Measurements from ENCODE around the gene ACTG1. TPM values are rescaled to one million over a fixed set of nuclear protein-coding genes. Genes with fewer than 3 reads are reported as not detected.
"Not testable (repeated sequence)": the region's sequence is repeated elsewhere in the genome, so short reads cannot be mapped to it uniquely, and the experiment has no call there.

Gene ACTG1
- total RNA-seq, 4 donors from 2014 or later, result 829 to 1,848 (median 1,550) TPM

GRCh38 chr17:81535007-81535328 lies 22.4 kb upstream of the ACTG1 start:
- no peaks in the 10 kb centered on the region for H3K9me3 ChIP-seq
- TF ChIP-seq CTCF (IDR thresholded peaks at IDR 0.05), result no peak
- no peak for TF ChIP-seq POLR2AphosphoS5 (IDR thresholded peaks at IDR 0.05)
- no peak for TF ChIP-seq POLR2A (IDR thresholded peaks at IDR 0.05)
- H3K27ac ChIP-seq, result no peak overlapping the region
- ATAC-seq, result no peak
- peaks cover 55% of the 10 kb centered on the region for H3K27me3 ChIP-seq
- WGBS, 2 donors (ENCODE audit: low coverage in 1 of 2), result 56 to 100% methylated on average over 2 to 3 of the region's 5 CpGs
- peaks cover 0 to 18% (median 8%) of the 10 kb centered on the region in 3 donors for H3K4me1 ChIP-seq
- H3K4me3 ChIP-seq, result no peak overlapping the region
- peaks cover 0 to 23% of the 10 kb centered on the region in 2 donors for H3K36me3 ChIP-seq

DNA sequence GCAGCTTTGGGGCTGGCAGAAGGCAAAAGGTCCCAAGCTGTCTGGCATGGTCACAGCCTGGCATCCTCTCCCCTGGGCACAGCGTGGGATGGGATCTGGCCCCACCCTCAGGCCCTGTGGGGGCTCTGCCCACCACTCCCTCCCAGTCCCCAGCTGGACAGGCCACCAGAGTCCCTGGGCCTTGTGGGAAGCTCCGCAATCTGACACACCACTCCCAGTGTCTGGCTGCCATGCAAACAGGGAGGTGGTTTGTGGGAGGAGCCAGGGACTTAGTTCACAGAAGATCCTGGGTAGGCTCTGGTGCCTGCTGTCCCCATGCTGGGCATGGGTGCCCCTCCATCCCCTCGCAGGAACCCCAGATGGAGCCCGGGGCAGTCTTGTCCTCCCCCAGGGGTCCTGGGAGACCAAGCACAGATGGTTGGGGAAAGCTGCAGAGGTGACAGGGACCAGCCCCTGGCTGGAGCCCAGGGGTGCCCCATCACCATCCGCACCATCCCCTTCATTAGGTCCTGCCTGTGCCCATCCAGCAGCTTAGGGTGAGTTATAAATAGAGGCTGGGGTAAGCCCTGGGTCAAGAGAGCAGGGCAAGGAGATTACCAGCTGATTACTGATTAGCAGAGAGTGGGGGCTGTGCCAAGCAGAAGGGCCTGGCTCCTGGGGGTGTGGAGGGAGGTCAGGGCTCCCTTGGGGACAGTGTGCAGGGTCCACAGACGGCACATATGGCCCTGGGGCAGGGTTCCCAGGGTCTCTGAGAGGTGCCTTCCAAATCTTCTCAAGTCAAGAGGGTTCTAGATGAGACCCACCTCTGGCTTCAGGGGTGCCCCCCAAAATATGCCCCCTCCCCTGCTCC lies 21.8 kb upstream of the ACTG1 start:
- peaks cover 0 to 17% of the 10 kb centered on the region in 2 donors for H3K36me3 ChIP-seq
- WGBS, 2 donors (ENCODE audit: low coverage in 1 of 2), result 87% methylated on average over 3 of the region's 6 CpGs; no CpG with 5 or more reads in 1 of the 2 donors
- H3K27ac ChIP-seq, result no peak overlapping the region
- no peak overlapping the region for H3K4me3 ChIP-seq
- TF ChIP-seq CTCF (IDR thresholded peaks at IDR 0.05) (no peak), EP300 (IDR thresholded peaks at IDR 0.05) (no peak), POLR2AphosphoS5 (IDR thresholded peaks at IDR 0.05) (no peak), POLR2A (IDR thresholded peaks at IDR 0.05) (no peak)
- no peak for ATAC-seq
- H3K9me3 ChIP-seq, result no peaks in the 10 kb centered on the region
- peaks cover 57% of the 10 kb centered on the region for H3K27me3 ChIP-seq
- H3K4me1 ChIP-seq, result peaks cover 0 to 18% (median 8%) of the 10 kb centered on the region in 3 donors

DNA sequence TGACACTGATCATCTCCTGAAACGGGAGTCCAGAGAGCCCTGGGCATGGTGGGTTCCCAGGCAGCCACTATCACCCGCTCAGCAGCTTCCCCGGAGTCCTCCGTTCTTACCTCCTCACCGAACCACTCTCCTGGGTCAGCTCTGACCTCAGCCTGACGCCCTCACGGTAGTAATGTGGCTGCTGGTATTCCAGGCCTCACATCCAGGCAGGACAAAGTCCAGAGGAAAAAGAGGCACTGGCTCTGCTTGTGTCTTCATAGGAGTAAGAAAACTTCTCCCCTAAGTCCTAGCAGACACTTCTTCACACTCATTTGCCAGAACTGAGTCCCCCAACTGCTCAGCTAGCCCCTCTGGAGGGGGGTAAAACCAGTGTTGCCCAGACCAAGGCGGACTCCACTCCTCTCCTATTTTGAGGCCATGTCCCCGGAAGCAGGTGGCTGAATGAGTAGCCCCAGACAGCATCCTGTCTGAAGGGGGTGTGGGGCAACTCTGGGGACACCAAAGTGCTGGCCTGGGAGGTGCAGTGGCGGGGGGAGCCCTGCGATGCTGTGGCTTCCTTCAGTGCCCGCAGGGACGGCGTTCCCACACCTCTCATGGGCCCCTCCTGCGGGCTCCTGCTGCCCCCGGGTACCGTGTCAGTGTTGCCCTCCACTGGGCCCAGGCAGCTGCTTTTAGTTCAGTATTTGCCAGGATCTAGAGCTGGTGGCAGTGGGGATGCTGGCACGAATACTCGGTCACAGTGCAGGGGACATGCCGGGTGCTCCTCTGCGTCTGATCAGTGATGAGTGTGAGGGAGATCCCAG lies 20.9 kb upstream of the ACTG1 start:
- Histone ChIP-seq H3K27ac (no peak overlapping the region), H3K4me1 (peaks cover 0 to 18% (median 8%) of the 10 kb centered on the region in 3 donors), H3K27me3 (peaks cover 66% of the 10 kb centered on the region), H3K9me3 (no peaks in the 10 kb centered on the region), H3K4me3 (no peak overlapping the region), H3K36me3 (peaks cover 0 to 8% of the 10 kb centered on the region in 2 donors)
- no peak for ATAC-seq
- WGBS, 2 donors (ENCODE audit: low coverage in 1 of 2), result 52 to 59% methylated on average over 6 of the region's 21 CpGs
- no peak for TF ChIP-seq POLR2A (IDR thresholded peaks at IDR 0.05)
- no peak for TF ChIP-seq EP300 (IDR thresholded peaks at IDR 0.05)
- no peak for TF ChIP-seq CTCF (IDR thresholded peaks at IDR 0.05)
- no peak for TF ChIP-seq POLR2AphosphoS5 (IDR thresholded peaks at IDR 0.05)

- Histone ChIP-seq H3K27me3 (peaks cover 69% of the 10 kb centered on the region), H3K4me1 (peaks cover 0 to 23% (median 8%) of the 10 kb centered on the region in 3 donors), H3K9me3 (no peaks in the 10 kb centered on the region), H3K27ac (no peak overlapping the region), H3K4me3 (no peak overlapping the region), H3K36me3 (no peaks in the 10 kb centered on the region)
- TF ChIP-seq POLR2A (IDR thresholded peaks at IDR 0.05) (no peak), EP300 (IDR thresholded peaks at IDR 0.05) (no peak), CTCF (IDR thresholded peaks at IDR 0.05) (no peak), POLR2AphosphoS5 (IDR thresholded peaks at IDR 0.05) (no peak)
- WGBS, 2 donors (ENCODE audit: low coverage in 1 of 2), result 71 to 91% methylated on average over 2 of the region's 11 CpGs
- ATAC-seq, result no peak
Observed at GRCh38 chr17:81532490-81533287, 20.1 kb upstream of the ACTG1 start.

GRCh38 chr17:81531998-81532404 lies 19.4 kb upstream of the ACTG1 start:
- H3K36me3 ChIP-seq, H3K27ac ChIP-seq, H3K9me3 ChIP-seq, ATAC-seq, H3K4me3 ChIP-seq: not testable (repeated sequence)
- Histone ChIP-seq H3K4me1 (peaks cover 0 to 23% (median 4%) of the 10 kb centered on the region in 3 donors), H3K27me3 (peaks cover 69% of the 10 kb centered on the region)
- 86 to 92% methylated on average over 3 of the region's 3 CpGs for WGBS, 2 donors (ENCODE audit: low coverage in 1 of 2)

- H3K9me3 ChIP-seq, ATAC-seq, H3K27ac ChIP-seq, H3K4me3 ChIP-seq, H3K36me3 ChIP-seq: not testable (repeated sequence)
- Histone ChIP-seq H3K4me1 (peaks cover 0 to 13% (median 0%) of the 10 kb centered on the region in 3 donors), H3K27me3 (peaks cover 69% of the 10 kb centered on the region)
- 75 to 100% methylated on average over 1 to 6 of the region's 6 CpGs for WGBS, 2 donors (ENCODE audit: low coverage in 1 of 2)
Observed at GRCh38 chr17:81531013-81531412, 18.4 kb upstream of the ACTG1 start.
